AG09309 (cell line): ENCODE measurements around the gene CLTA.
"Not testable (repeated sequence)": the region's sequence is repeated elsewhere in the genome, so short reads cannot be mapped to it uniquely, and the experiment has no call there.

Experiments used
- DNase-seq: peaks from one replicate; pipeline ENCODE4 v3.0.0-alpha.2; 2010; ENCODE audit warnings: low read depth
- H3K4me3 ChIP-seq: 2 replicates; pipeline ENCODE4 v1.5.1; 2011; ENCODE audit warnings: mild to moderate bottlenecking, low read depth, low read length, moderate library complexity; ENCODE audit not compliant: control insufficient read depth
- TF ChIP-seq, protein P1 (sequence below): IDR thresholded peaks from 2 replicates; pipeline ENCODE4 v1.5.1; 2011; ENCODE audit warnings: mild to moderate bottlenecking, low read depth, low read length, inconsistent platforms; ENCODE audit not compliant: insufficient read depth, control insufficient read depth; ENCODE audit errors: missing control alignments

Gene CLTA

DNA sequence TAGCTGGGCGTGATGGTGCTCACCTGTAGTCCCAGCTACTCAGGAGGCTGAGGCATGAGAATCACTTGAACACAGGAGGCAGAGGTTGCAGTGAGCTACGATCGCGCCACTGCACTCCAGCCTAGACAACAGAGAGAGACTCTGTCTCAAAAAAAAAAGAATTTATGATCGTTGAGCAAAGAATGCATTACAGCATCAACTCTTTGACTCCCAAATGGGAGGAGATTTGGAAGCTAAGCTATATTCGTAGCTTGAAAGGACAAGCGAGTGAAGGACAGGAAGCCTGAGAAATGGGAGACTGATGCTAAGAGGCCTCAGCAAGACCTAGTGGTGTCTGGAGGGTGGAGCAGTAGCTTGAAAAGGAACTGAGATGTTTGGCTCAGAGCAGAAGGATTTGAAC, 31.8 kb upstream of the CLTA start:
- no peak for DNase-seq
- TF ChIP-seq, protein P1, sequence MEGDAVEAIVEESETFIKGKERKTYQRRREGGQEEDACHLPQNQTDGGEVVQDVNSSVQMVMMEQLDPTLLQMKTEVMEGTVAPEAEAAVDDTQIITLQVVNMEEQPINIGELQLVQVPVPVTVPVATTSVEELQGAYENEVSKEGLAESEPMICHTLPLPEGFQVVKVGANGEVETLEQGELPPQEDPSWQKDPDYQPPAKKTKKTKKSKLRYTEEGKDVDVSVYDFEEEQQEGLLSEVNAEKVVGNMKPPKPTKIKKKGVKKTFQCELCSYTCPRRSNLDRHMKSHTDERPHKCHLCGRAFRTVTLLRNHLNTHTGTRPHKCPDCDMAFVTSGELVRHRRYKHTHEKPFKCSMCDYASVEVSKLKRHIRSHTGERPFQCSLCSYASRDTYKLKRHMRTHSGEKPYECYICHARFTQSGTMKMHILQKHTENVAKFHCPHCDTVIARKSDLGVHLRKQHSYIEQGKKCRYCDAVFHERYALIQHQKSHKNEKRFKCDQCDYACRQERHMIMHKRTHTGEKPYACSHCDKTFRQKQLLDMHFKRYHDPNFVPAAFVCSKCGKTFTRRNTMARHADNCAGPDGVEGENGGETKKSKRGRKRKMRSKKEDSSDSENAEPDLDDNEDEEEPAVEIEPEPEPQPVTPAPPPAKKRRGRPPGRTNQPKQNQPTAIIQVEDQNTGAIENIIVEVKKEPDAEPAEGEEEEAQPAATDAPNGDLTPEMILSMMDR, result no peak
- H3K4me3 ChIP-seq, result no peak overlapping the region

DNA sequence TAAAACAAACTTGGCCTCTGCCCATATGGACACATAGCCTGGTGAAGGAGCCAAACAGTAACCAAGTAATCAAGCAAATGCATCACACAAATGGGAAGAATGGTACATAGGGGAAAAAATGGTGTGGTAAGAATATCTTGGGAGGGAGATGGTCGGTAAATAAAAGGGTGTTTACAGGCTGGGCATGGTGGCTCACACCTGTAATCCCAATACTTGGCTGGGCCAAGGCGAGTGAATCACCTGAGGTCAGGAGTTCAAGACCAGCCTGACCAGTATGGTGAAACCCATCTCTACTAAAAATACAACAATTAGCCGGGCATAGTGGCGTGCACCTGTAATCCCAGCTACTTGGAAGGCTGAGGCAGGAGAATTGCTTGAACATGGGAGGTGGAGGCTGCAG, 31.2 kb upstream of the CLTA start:
- DNase-seq, H3K4me3 ChIP-seq: not testable (repeated sequence)

DNA sequence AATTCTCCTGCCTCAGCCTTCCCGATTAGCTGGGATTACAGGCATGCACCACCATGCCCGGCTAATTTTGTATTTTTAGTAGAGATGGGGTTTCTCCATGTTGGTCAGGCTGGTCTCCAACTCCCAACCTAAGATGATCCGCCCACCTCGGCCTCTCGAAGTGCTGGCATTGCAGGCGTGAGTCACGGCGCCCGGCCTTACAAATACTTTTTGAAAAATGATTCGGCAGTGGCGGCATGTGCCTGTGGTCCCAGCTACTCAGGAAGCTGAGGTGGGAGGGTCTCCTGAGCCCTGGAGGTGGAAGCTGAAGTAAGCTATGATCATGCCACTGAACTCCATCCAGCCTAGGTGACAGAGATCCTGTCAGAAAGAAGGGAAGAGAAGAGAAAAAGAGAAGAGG, 30.6 kb upstream of the CLTA start:
- not testable (repeated sequence) for H3K4me3 ChIP-seq, DNase-seq

DNA sequence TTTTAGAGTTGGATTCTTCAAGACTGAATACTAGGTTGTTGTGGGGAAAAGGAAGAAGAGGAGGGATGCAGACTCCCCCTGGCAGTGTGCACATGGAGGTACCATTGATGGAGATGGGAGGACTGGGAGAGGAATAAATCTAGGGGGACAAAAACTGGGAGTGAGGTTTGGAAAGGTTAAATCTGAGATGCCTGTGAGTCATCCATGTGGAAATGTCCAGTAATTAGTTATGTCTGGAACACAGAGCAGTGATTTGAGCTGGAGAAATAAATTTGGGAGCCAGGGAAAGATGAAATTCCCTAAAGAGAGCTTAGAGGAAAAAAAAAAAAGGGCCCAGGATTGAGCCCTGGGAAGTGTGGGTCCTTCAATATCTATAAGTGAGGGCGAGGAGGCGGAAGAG, 29.5 kb upstream of the CLTA start:
- TF ChIP-seq, protein P1, result no peak
- no peak overlapping the region for H3K4me3 ChIP-seq
- DNase-seq, result no peak

DNA sequence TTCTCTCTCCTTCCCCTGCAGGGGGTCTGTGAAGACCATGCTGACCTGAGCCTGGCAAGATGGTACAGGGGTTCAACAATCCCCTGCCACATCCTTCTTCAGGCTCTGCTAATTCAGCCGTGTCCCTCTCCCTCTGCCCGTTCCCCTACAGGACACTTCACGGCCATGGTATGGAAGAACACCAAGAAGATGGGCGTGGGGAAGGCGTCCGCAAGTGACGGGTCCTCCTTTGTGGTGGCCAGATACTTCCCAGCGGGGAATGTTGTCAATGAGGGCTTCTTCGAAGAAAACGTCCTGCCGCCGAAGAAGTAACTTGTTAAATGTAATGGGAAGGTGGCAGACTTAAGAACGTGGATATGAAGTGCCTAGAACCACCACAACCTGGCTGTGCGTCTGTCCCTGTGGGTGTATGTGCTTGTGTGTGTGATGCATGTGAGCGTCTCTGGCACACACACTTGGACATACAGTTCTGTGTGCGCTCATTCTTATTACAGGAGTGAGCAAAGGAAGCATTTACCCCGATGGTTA, 28.4 kb upstream of the CLTA start:
- DNase-seq, result no peak
- H3K4me3 ChIP-seq, result no peak overlapping the region
- TF ChIP-seq, protein P1, result no peak

DNA sequence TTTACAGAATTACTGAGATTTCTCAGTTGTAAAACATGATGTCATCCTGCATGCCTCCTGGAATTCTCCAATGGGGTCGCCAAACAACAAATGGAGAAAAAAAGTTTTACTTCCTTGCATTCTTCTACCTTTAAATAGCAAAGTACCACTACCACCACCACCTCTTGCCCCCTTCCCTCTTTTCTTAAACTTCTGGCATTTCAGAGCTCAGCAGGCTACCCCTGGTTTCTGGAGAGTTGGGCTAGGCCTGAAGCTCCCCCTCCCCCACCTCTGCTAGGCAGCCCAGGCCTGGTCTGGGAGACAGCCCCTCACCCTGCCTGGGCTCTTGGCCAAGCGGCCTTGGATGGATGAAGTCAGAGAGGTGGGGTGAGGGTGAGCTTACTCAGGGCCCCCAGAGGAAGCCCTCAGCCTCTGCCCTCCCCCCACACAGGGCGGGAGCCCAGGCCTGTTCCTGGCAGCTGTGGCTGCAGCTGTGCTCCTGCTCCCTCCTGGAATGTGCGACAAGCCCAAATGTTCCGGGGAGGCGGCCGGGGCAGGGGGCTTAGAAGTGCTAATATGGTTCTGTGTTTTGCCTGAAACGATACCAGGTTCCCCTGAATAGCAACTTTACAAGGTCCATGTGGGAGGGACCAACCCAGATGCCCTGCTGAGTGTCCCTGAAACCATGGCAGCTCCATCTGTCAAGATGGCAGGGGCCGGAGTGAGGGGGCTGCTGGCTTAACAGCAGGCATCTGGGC, 27.5 kb upstream of the CLTA start:
- DNase-seq, result no peak
- TF ChIP-seq, protein P1, result no peak
- no peak overlapping the region for H3K4me3 ChIP-seq

DNA sequence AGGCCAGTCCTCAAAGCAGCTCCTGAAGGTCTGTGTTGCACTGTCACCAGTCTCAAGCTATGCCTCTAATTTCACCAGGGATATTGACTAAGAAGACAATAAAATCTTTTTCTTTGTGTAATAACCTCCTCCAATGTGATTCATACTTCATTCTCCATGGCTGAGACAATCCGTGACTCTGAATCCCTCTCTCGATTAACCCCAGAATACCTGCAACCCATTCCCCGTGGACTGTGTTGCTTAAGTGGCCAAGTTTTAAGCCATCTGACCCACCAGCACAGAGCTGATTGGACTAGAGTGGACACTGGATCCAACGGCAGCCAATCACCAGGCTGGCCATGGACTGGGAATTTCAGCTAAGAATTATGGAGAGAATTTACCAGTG, 26.9 kb upstream of the CLTA start:
- H3K4me3 ChIP-seq, result no peak overlapping the region
- DNase-seq, result no peak
- TF ChIP-seq, protein P1, result no peak

DNA sequence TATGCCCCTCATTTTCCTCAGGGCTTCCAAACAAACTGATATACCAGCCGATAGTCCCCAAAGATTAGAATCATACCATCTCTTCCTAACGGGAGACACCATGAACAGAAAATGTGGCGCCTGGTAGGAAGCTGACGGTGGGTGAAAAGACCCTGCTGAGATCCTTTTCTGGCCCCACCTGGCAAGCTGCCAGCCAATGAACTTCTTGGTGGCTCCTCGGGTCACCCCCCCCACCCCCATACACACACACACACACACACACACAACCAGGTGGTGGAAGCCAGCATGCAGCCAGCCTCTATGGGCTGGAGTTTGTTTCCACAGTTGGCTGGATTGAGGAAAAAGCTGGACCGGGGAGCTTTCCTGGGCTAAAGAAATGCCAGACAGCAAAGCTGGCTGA, 26.3 kb upstream of the CLTA start:
- no peak overlapping the region for H3K4me3 ChIP-seq
- TF ChIP-seq, protein P1, result no peak
- no peak for DNase-seq
